GM23338 (cell line): ENCODE data around the gene UHRF2. TPM values are rescaled to one million over a fixed set of nuclear protein-coding genes. Genes with fewer than 3 reads are reported as not detected.

Source experiments
- ATAC-seq: fragments of 200-7000 bp; cut with Tn5 transposase; 3 replicates; pipeline ENCODE4 v1.9.1; 2020
- DNase-seq: peaks from one replicate; pipeline ENCODE4 v3.0.0-alpha.2; 2015; ENCODE audit warnings: low spot score
- H2AFZ ChIP-seq: fragments of 200-600 bp; sonication (generic); 2 replicates; pipeline ENCODE4 v1.8.0; 2016; ENCODE audit warnings: antibody characterized with exemption, mild to moderate bottlenecking, moderate library complexity
- H3F3A ChIP-seq: fragments of 200-600 bp; sonication (generic); replicated peaks from 2 replicates; pipeline ENCODE4 v1.8.0; 2017; ENCODE audit warnings: antibody characterized with exemption, mixed run types, low read depth
- H3K27ac ChIP-seq: fragments of 200-600 bp; sonication (generic); 2 replicates; pipeline ENCODE4 v1.6.1; 2016; ENCODE audit warnings: low read depth
- H3K27me3 ChIP-seq: fragments of 200-600 bp; sonication (generic); 2 replicates; pipeline ENCODE4 v1.8.0; 2016; ENCODE audit warnings: mild to moderate bottlenecking, mixed run types, moderate library complexity; ENCODE audit not compliant: insufficient read depth
- H3K36me3 ChIP-seq: fragments of 200-600 bp; sonication (generic); 2 replicates; pipeline ENCODE4 v1.8.0; 2016; ENCODE audit warnings: mild to moderate bottlenecking; ENCODE audit not compliant: insufficient read depth
- H3K4me1 ChIP-seq: fragments of 200-600 bp; sonication (generic); 2 replicates; pipeline ENCODE4 v1.8.0; 2016; ENCODE audit warnings: mild to moderate bottlenecking, moderate library complexity; ENCODE audit not compliant: insufficient read depth
- H3K4me2 ChIP-seq: fragments of 200-600 bp; sonication (generic); 2 replicates; pipeline ENCODE4 v1.7.1; 2017; ENCODE audit warnings: mixed run types
- H3K4me3 ChIP-seq: fragments of 200-600 bp; sonication (generic); 2 replicates; pipeline ENCODE4 v1.6.1; 2016; ENCODE audit warnings: mixed run types
- H3K79me2 ChIP-seq: fragments of 200-600 bp; sonication (generic); replicated peaks from 2 replicates; pipeline ENCODE4 v1.8.0; 2017; ENCODE audit warnings: mild to moderate bottlenecking; ENCODE audit not compliant: insufficient read depth
- H3K9me2 ChIP-seq: fragments of 200-600 bp; sonication (generic); 2 replicates; pipeline ENCODE4 v1.8.0; 2017; ENCODE audit not compliant: insufficient read depth
- H4K20me1 ChIP-seq: fragments of 200-600 bp; sonication (generic); replicated peaks from 2 replicates; pipeline ENCODE4 v1.8.0; 2017; ENCODE audit warnings: mild to moderate bottlenecking; ENCODE audit not compliant: insufficient read depth
- H3K27ac Mint-ChIP-seq: 2 replicates; pipeline ENCODE4 v1.8.0; 2020; ENCODE audit warnings: inconsistent platforms, mild to moderate bottlenecking, moderate library complexity, mixed read lengths
- H3K27me3 Mint-ChIP-seq: 3 replicates; pipeline ENCODE4 v1.8.0; 2022; ENCODE audit warnings: low read depth, mild to moderate bottlenecking, moderate library complexity, mixed read lengths, inconsistent platforms; ENCODE audit not compliant: insufficient read depth, poor library complexity
- H3K36me3 Mint-ChIP-seq: 3 replicates; pipeline ENCODE4 v1.8.0; 2021; ENCODE audit warnings: low read depth, mild to moderate bottlenecking, inconsistent platforms, moderate library complexity, mixed read lengths
- H3K4me1 Mint-ChIP-seq: 3 replicates; pipeline ENCODE4 v1.8.0; 2020; ENCODE audit warnings: mild to moderate bottlenecking, inconsistent platforms, mixed read lengths
- H3K4me3 Mint-ChIP-seq: 3 replicates; pipeline ENCODE4 v1.8.0; 2021; ENCODE audit warnings: moderate library complexity, mild to moderate bottlenecking, inconsistent platforms, mixed read lengths
- H3K9me3 Mint-ChIP-seq: 3 replicates; pipeline ENCODE4 v1.8.0; 2020; ENCODE audit warnings: moderate library complexity, mild to moderate bottlenecking, inconsistent platforms, mixed read lengths
- CREB1 ChIP-seq: fragments of 250-450 bp; sonication (Bioruptor Pico); IDR thresholded peaks from 2 replicates; pipeline ENCODE4 v1.5.0; 2020; ENCODE audit warnings: low read depth, mild to moderate bottlenecking, moderate library complexity
- ETS1 ChIP-seq: IDR thresholded peaks from 2 replicates; pipeline ENCODE4 v1.6.1; 2016; ENCODE audit warnings: antibody characterized with exemption
- EZH2phosphoT487 ChIP-seq: fragments of 200-600 bp; sonication (generic); IDR thresholded peaks from one replicate; pipeline ENCODE4 v1.8.1; 2018; ENCODE audit warnings: antibody characterized with exemption; ENCODE audit not compliant: unreplicated experiment
- JUNB ChIP-seq: IDR thresholded peaks from one replicate; pipeline ENCODE4 v1.6.1; 2016; ENCODE audit warnings: antibody characterized with exemption; ENCODE audit not compliant: unreplicated experiment
- NANOG ChIP-seq: IDR thresholded peaks from 2 replicates; pipeline ENCODE4 v1.6.1; 2016; ENCODE audit warnings: antibody characterized with exemption, borderline replicate concordance
- POLR2AphosphoS5 ChIP-seq: IDR thresholded peaks from 2 replicates; pipeline ENCODE4 v1.6.1; 2016; ENCODE audit warnings: antibody characterized with exemption, low read depth
- REST ChIP-seq: IDR thresholded peaks from one replicate; pipeline ENCODE4 v1.6.1; 2018; ENCODE audit warnings: antibody characterized with exemption; ENCODE audit not compliant: unreplicated experiment
- ZNF331 ChIP-seq: fragments of 250-450 bp; sonication (Bioruptor Pico); IDR thresholded peaks from 2 replicates; pipeline ENCODE4 v1.5.0; 2020; ENCODE audit warnings: low read depth, mild to moderate bottlenecking, moderate library complexity
- ZNF462 ChIP-seq: fragments of 250-450 bp; sonication (Bioruptor Pico); IDR thresholded peaks from 2 replicates; pipeline ENCODE4 v1.5.0; 2020; ENCODE audit warnings: mild to moderate bottlenecking, moderate library complexity
- polyA plus RNA-seq: library from polyadenylated mRNA; unstranded; fragments of >200 nt; fragmentation: Nextera tagmentation; extraction: Ambion mirVana; gene quantifications from 2 replicates; pipeline ENCODE4 v1.2.1, GENCODE V29; 2016
- total RNA-seq: library from RNA; depleted of rRNA; stranded (reverse); fragments of >200 nt; shearing (Covaris generic); gene quantifications from 2 replicates; pipeline ENCODE4 v1.2.3, GENCODE V29; 2014

UHRF2 gene
- total and polyA plus RNA-seq, 2 experiments from 2014 or later = 15.1 to 51.6 TPM

GRCh38 chr9:6414247-6414641 is 1.2 kb downstream of the UHRF2 start:
- Histone ChIP-seq H3K79me2 (peaks cover 54% of the 10 kb centered on the region), H3K4me1 (0 out of 2 replicates have a peak, but pooled peaks cover 16% of the 10 kb centered on the region), H4K20me1 (peaks cover 42% of the 10 kb centered on the region), H3K27me3 (peaks cover 27% of the 10 kb centered on the region), H3F3A (0 out of 2 replicates have a peak, but pooled peaks cover 5% of the 10 kb centered on the region), H3K4me3 (peak overlapping the region; percentile 85), H3K9me2 (no peaks in the 10 kb centered on the region), H3K36me3 (peaks cover 5% of the 10 kb centered on the region; the same call in 1 of the 2 replicates), H3K4me2 (peak overlapping the region; percentile 80), H3K27ac (no peak overlapping the region), H2AFZ (no peak overlapping the region)
- no peak for DNase-seq
- H3K27ac Mint-ChIP-seq = no peak overlapping the region
- ATAC-seq = no peak
- H3K4me1 Mint-ChIP-seq = peaks cover 39% of the 10 kb centered on the region
- peaks cover 11% of the 10 kb centered on the region for H3K36me3 Mint-ChIP-seq
- peaks cover 2% of the 10 kb centered on the region; the same call in 1 of the 3 replicates for H3K9me3 Mint-ChIP-seq
- peaks cover 3% of the 10 kb centered on the region for H3K27me3 Mint-ChIP-seq
- peak overlapping the region; percentile 79 for H3K4me3 Mint-ChIP-seq
- TF ChIP-seq POLR2AphosphoS5 = 0 out of 2 replicates have a peak, but pooled peaks have one; percentile 28
- no peak for TF ChIP-seq ZNF462

- H3K9me2 ChIP-seq = no peaks in the 10 kb centered on the region
- peaks cover 3% of the 10 kb centered on the region for H3K27me3 Mint-ChIP-seq
- no peak overlapping the region for H3K27ac ChIP-seq
Observed at GRCh38 chr9:6415266-6415665, 2.3 kb downstream of the UHRF2 start.

More at GRCh38 chr9:6415266-6415665, 2.3 kb downstream of the UHRF2 start:
- Histone ChIP-seq H2AFZ (no peak overlapping the region), H3K27me3 (peaks cover 25% of the 10 kb centered on the region), H3F3A (0 out of 2 replicates have a peak, but pooled peaks cover 5% of the 10 kb centered on the region), H3K79me2 (peaks cover 64% of the 10 kb centered on the region), H3K4me3 (peak overlapping the region; percentile 85), H3K4me1 (0 out of 2 replicates have a peak, but pooled peaks cover 16% of the 10 kb centered on the region), H3K36me3 (peaks cover 5% of the 10 kb centered on the region; the same call in 1 of the 2 replicates), H3K4me2 (peak overlapping the region; percentile 80; the same call in 1 of the 2 replicates), H4K20me1 (peaks cover 47% of the 10 kb centered on the region)
- Mint-ChIP-seq H3K9me3 (peaks cover 2% of the 10 kb centered on the region; the same call in 1 of the 3 replicates), H3K4me1 (peaks cover 39% of the 10 kb centered on the region), H3K4me3 (peak overlapping the region; percentile 79), H3K36me3 (peaks cover 11% of the 10 kb centered on the region), H3K27ac (no peak overlapping the region)
- DNase-seq (no peak), ATAC-seq (no peak)
- TF ChIP-seq NANOG = no peak
- no peak for TF ChIP-seq ETS1
- TF ChIP-seq ZNF331 (CRISPR knock-in tag) = no peak
- TF ChIP-seq EZH2phosphoT487 = no peak
- no peak for TF ChIP-seq CREB1 (CRISPR knock-in tag)
- TF ChIP-seq POLR2AphosphoS5 = no peak
- TF ChIP-seq REST = no peak
- no peak for TF ChIP-seq JUNB
